ENCODE data around the gene NUP210. TPM values are rescaled to one million over a fixed set of nuclear protein-coding genes. Genes with fewer than 3 reads are reported as not detected.

Gene NUP210
- total RNA-seq, 2 experiments from 2014 or later: 127 to 131 TPM

DNA sequence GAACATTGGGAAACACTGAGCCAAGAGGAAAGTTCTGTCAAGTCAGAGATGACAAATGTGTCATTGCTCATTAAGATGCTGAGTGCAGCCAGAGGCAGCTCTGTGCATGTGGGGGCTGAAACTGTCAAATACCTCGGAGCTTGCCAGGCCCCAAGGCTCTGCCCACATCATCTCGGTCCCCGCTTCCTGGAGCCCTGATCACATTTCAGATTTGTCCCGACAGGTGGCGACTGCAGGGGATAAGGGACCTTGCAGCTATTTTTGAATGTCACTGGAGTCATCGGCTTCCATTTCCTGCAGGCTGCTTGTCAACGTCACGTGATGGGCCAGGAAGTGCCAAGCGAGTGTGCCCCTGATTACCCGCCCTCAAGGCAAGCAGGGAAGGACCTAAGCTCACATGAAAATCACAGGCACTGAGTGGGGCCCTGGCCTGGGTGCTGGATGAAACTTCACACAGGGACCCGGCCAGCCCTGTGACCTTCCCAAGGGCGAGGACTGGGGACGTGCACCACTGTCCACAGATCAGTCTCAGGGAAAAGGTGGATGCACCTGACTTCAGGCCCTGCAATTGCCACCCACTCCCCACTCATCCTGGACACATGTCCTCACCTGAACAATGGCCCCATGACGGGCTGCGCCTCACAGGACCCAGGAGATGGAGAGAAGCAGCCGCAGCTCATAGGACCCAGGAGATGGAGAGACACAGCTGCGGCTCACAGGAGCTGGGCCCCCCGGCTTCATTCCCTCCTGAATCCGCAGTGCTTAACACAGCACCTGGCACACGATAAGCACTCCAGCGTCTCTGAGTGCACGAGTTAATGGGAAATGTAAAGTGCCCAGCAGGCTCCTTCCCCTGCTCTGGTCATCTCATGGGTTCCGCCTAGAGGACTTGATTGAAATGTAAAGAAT, 73.4 kb downstream of the NUP210 start:
- Mint-ChIP-seq H3K4me1 (peaks cover 40% of the 10 kb centered on the region), H3K36me3 (peaks cover 54% of the 10 kb centered on the region)

DNA sequence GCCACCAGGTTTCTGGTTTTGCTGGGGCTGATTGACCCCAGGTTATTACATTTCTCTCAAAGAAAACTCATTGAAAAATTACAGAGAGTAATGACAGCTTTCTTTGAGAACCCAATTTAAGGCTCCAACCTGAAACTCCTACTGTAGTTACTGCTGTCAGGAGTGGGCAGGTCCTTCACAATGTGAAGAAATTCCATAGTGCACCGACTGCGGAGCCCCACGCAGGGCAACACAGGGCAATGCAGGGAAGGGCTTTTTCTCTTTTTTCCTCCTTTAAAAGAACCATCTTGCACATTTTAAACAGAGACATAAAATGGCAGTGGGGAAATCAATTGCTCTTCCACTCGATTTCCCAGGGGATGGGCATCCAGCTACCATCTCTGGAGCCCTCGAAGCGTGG, 74.3 kb downstream of the NUP210 start:
- peaks cover 52% of the 10 kb centered on the region for H3K36me3 Mint-ChIP-seq
- H3K4me1 Mint-ChIP-seq: peaks cover 40% of the 10 kb centered on the region
- H3K9me3 Mint-ChIP-seq: no peaks in the 10 kb centered on the region
- peak overlapping the region; percentile 48 for H3K27ac Mint-ChIP-seq
- H3K4me3 Mint-ChIP-seq: no peak overlapping the region
- no peaks in the 10 kb centered on the region for H3K27me3 Mint-ChIP-seq
- no peak for DNase-seq

More for the DNA sequence above, 73.4 kb downstream of the NUP210 start:
- H3K9me3 Mint-ChIP-seq: no peaks in the 10 kb centered on the region
- H3K4me3 Mint-ChIP-seq: no peak overlapping the region
- H3K27me3 Mint-ChIP-seq: no peaks in the 10 kb centered on the region
- peak overlapping the region; percentile 85 for H3K27ac Mint-ChIP-seq
- DNase-seq: peak; percentile 81

DNA sequence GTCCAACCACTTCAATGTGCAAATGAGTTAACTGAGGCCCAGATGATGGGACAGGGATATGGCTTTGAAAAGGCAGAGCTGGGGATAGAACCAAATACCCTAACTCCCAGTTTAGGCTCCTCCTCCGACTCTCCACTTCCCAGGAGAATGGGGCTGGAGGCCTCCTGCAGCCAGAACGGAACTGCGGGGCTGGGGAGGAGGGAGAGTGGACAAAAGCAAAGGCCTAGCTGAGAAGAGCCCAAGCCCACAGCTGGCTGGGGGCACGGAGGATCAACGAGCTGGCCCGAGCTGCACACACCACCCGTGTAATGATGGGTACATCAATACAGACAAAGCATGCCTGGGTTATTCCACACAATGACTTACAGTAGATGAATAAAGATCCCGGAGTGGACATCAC, 74.8 kb downstream of the NUP210 start:
- H3K27me3 Mint-ChIP-seq: no peaks in the 10 kb centered on the region
- H3K4me1 Mint-ChIP-seq: peaks cover 39% of the 10 kb centered on the region
- no peak for DNase-seq
- no peak overlapping the region for H3K27ac Mint-ChIP-seq
- peaks cover 51% of the 10 kb centered on the region for H3K36me3 Mint-ChIP-seq
- no peaks in the 10 kb centered on the region for H3K9me3 Mint-ChIP-seq
- H3K4me3 Mint-ChIP-seq: no peak overlapping the region

DNA sequence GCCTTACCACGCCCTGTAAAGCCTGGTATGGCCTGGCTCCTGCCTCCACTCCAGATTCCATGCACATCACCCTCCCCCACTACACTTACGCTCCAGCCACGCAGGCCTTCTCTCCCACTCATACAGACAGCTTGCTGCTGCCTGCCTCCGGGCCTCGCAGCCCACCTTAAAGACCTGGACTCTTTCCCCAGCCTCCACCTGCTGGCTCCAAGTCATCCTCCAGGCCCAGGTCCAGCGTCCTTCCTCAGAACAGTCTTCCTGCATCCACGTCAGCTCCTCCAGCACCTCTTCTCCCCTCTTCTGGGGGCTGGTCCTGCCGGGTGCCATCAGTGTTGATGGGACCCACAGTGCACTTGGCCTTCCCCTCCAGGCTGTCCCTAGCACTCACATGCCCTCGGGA, 75.5 kb downstream of the NUP210 start:
- Mint-ChIP-seq H3K9me3 (no peaks in the 10 kb centered on the region), H3K4me1 (peaks cover 36% of the 10 kb centered on the region), H3K4me3 (no peak overlapping the region), H3K27me3 (no peaks in the 10 kb centered on the region), H3K27ac (peak overlapping the region; percentile 39), H3K36me3 (peaks cover 47% of the 10 kb centered on the region)
- no peak for DNase-seq

DNA sequence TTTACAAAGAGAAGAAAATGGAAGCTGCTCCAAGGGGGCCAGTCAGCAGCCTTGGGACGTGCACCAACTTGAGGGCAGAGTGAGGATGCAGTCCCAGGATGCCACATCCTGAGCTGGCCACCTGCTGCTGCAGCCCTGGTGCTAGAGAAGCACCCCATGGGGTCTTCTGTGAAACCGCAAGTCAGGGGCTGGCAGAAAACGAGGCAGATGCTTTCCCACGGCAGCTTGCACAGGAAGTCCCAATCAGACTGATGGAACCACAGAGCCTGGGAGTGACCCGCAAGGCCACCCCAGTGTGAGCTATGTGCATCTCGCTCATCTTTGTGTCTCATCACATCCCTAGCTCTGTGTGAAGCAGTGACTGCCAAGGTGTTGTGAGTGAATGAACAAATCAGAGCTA, 76.5 kb downstream of the NUP210 start:
- Mint-ChIP-seq H3K27ac (no peak overlapping the region), H3K4me3 (no peak overlapping the region), H3K4me1 (peaks cover 26% of the 10 kb centered on the region), H3K9me3 (no peaks in the 10 kb centered on the region), H3K36me3 (peaks cover 40% of the 10 kb centered on the region), H3K27me3 (no peaks in the 10 kb centered on the region)
- DNase-seq: no peak

DNA sequence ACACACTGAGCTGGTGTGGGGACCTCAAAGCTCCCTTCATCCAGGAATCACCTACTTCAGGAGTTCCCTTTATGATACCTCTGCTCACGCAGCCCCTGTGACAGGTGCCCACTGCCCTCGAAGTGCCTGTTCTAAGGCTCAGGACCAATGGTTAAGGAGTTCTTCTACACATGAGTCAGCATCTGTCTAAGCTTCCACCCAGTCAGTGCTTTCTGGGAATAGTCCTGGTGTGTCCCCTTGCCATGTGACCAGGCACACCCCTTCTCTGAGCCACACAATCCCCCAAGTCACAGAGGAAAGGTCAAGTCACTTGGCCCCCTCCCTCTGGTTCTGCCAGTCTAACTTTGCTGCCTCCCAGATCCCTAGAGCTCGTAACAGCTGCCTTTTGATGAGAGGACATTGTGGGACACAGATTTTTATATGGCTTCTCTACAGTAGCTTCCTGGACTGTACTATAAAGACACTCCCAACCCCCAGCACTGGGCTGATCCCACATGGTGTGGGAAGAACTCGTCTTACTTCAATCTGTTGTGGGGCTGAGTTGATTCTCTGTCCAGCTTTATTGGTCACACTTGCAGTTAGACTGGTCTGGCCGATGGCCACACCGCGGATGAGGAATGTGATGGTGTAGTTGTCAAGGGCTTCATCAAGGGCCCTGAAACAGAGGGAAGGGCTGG, 78.8 kb downstream of the NUP210 start:
- peaks cover 34% of the 10 kb centered on the region for H3K36me3 Mint-ChIP-seq
- no peak overlapping the region for H3K4me3 Mint-ChIP-seq
- H3K27ac Mint-ChIP-seq: peak overlapping the region; percentile 38
- no peaks in the 10 kb centered on the region for H3K9me3 Mint-ChIP-seq
- no peak for DNase-seq
- H3K4me1 Mint-ChIP-seq: peaks cover 5% of the 10 kb centered on the region
- no peaks in the 10 kb centered on the region for H3K27me3 Mint-ChIP-seq

DNA sequence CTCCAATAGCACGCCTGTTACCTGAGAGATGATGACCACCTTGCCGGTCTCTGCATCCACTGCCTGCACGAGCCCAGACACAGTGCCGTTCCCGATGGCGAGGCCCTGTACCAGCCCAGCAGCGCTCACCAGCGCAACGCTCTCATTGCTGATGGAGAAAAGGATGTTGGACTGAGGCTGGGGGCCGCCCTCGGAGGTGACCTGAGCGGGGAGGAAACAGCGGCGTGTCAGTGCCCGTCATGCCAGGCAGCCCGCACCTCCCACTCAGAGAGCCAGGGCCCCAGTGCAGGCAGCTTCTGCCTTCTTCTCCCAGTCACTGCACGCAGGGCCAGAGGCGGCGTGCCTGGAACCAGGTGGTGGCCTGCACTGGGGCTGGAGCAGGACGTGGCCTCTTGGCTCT, 80.3 kb downstream of the NUP210 start:
- H3K4me3 Mint-ChIP-seq: no peak overlapping the region
- no peaks in the 10 kb centered on the region for H3K4me1 Mint-ChIP-seq
- peaks cover 31% of the 10 kb centered on the region for H3K36me3 Mint-ChIP-seq
- no peaks in the 10 kb centered on the region for H3K9me3 Mint-ChIP-seq
- H3K27me3 Mint-ChIP-seq: no peaks in the 10 kb centered on the region
- no peak overlapping the region for H3K27ac Mint-ChIP-seq
- no peak for DNase-seq

DNA sequence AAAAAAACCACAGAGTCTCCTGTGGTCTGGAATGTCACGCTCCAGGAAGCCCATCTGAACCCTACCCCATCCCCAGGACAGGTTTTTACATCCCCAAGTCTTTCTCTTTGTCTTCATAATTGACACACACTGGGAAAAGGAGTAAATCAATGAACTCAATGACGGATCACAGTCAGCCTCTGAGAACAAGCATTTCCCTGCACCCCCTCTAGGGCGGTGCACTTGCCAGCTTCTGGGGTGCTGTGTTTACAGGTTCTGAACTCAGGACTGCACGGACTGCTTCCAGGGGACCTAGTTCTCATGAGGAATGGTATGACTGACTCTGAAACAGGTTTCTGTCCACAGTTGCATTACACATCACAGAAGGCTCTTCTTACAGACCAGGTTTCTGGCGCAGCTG, 81.1 kb downstream of the NUP210 start:
- no peak overlapping the region for H3K4me3 Mint-ChIP-seq
- no peaks in the 10 kb centered on the region for H3K4me1 Mint-ChIP-seq
- H3K36me3 Mint-ChIP-seq: peaks cover 28% of the 10 kb centered on the region
- H3K27me3 Mint-ChIP-seq: no peaks in the 10 kb centered on the region
- H3K27ac Mint-ChIP-seq: no peak overlapping the region
- no peaks in the 10 kb centered on the region for H3K9me3 Mint-ChIP-seq
- no peak for DNase-seq

DNA sequence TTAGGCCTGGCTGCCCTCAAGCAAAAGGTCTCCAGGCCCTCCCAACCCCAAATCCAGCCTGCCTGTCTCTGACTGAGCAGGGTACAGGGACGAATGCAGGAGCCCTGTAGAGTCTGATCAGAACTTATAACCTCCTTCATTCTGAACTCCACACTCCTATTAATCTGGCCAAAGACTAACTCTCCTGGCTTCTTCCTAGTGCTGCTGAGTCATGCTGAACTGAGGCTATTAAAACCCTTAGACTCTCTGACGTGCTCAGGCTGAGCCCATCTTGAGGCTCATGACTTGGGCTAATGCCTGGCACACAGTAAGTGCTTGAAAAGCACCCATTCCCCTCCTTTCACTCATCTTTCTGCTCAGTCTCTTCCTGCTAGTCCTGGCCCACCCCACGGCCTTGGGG, 81.9 kb downstream of the NUP210 start:
- peak overlapping the region; percentile 32 for H3K27ac Mint-ChIP-seq
- H3K4me1 Mint-ChIP-seq: no peaks in the 10 kb centered on the region
- H3K36me3 Mint-ChIP-seq: peaks cover 30% of the 10 kb centered on the region
- H3K9me3 Mint-ChIP-seq: no peaks in the 10 kb centered on the region
- no peak for DNase-seq
- no peak overlapping the region for H3K4me3 Mint-ChIP-seq
- no peaks in the 10 kb centered on the region for H3K27me3 Mint-ChIP-seq

DNA sequence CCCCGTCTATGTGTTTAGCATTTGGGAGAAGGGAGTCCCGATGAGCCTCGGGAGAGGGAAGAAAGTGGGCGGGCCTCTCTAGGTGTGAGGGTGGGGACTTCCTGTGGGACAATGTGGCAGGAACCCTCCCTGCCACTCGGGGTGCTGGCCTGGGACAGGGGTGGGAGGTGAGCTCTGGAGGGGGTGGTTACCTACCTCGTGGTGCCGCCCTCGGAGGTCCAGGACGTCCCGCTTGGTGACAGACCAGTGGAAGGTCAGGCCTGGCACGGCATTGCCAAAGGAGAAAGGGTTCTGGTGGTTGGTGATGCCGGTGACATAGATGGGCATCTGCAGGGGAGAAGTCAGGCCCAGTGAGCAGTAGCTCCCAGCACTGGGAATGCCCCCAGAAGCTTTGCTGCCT, 83.5 kb downstream of the NUP210 start:
- no peak overlapping the region for H3K4me3 Mint-ChIP-seq
- no peaks in the 10 kb centered on the region for H3K27me3 Mint-ChIP-seq
- H3K9me3 Mint-ChIP-seq: no peaks in the 10 kb centered on the region
- peaks cover 2% of the 10 kb centered on the region for H3K4me1 Mint-ChIP-seq
- DNase-seq: no peak
- no peak overlapping the region for H3K27ac Mint-ChIP-seq
- peaks cover 29% of the 10 kb centered on the region for H3K36me3 Mint-ChIP-seq

DNA sequence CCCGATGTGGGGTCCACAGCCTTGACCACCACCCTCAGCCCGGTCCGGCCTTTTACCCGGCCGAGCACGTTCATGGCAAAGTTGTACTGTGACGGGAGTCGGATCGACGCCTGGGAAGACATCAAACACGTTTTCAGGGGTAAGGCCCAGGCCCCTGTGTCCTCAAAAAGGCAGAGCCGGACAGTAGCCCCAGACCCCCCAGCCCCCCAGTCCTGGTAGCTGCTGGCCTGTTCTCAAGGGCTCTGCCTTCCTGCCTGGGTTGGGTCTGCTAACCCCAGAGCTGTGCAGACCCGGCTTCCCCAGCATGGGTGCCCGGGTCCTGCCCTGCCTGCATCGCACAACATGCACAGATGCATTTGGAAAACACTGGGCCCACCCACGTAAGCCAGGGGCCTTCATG, 84.6 kb downstream of the NUP210 start:
- no peak for DNase-seq
- no peak overlapping the region for H3K27ac Mint-ChIP-seq
- peaks cover 2% of the 10 kb centered on the region for H3K4me1 Mint-ChIP-seq
- H3K36me3 Mint-ChIP-seq: peaks cover 27% of the 10 kb centered on the region
- H3K4me3 Mint-ChIP-seq: no peak overlapping the region
- H3K9me3 Mint-ChIP-seq: no peaks in the 10 kb centered on the region
- H3K27me3 Mint-ChIP-seq: no peaks in the 10 kb centered on the region

DNA sequence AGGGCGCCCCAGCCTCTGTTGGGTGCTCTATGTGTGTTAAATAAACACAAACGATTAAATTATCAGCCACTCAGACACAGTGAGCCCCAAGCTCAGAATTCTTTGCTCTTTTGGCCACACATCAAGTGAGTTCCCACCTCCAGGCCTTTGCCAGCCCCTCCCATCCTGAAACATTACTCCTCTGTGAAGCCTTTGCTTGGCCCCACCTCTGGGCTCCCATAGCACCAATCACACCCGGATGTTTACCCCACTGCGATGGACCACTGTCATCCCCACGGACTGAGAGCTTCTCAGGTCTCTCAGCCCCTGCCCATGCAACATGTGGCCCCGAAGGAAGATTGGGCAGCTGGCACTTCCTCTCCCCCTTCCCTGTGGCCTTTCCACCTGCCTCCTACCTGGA, 85.1 kb downstream of the NUP210 start:
- peaks cover 2% of the 10 kb centered on the region for H3K4me1 Mint-ChIP-seq
- no peaks in the 10 kb centered on the region for H3K27me3 Mint-ChIP-seq
- H3K36me3 Mint-ChIP-seq: peaks cover 27% of the 10 kb centered on the region
- no peak for DNase-seq
- no peak overlapping the region for H3K4me3 Mint-ChIP-seq
- H3K27ac Mint-ChIP-seq: no peak overlapping the region
- no peaks in the 10 kb centered on the region for H3K9me3 Mint-ChIP-seq

DNA sequence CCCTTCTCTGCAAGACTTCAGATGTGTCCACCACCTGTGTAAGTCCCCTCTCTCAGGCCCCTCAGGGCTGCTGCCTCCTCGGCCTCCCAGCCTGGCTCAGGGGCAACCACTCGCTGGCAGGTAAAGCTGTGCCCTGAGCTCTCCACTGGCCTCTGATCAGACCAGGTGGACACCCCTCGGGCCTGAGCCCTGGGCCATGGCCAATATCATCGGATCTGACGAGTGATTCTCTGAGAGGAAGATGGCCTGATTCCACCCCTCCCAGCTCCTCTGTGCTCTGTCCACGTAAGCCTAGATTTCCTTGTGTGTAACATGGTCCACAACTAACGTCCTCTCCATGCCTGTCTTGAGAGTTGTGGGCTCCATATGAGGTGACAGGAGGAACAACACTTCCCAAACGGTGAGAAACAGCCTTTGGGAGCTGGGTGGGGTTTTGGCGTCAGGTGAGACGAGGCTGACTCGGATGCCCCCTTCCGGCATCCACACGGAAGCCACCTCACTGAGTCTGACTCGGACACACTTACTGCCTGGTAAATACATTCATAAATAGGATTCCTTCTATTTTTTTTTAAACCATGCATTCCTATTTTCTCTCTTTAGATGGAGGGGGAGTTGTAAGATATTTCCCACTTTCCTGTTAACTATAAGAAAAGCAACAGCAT, 86.8 kb downstream of the NUP210 start:
- H3K4me3 Mint-ChIP-seq: no peak overlapping the region
- no peaks in the 10 kb centered on the region for H3K27me3 Mint-ChIP-seq
- peaks cover 32% of the 10 kb centered on the region for H3K36me3 Mint-ChIP-seq
- DNase-seq: no peak
- peaks cover 2% of the 10 kb centered on the region for H3K4me1 Mint-ChIP-seq
- no peaks in the 10 kb centered on the region for H3K9me3 Mint-ChIP-seq
- peak overlapping the region; percentile 45 for H3K27ac Mint-ChIP-seq

DNA sequence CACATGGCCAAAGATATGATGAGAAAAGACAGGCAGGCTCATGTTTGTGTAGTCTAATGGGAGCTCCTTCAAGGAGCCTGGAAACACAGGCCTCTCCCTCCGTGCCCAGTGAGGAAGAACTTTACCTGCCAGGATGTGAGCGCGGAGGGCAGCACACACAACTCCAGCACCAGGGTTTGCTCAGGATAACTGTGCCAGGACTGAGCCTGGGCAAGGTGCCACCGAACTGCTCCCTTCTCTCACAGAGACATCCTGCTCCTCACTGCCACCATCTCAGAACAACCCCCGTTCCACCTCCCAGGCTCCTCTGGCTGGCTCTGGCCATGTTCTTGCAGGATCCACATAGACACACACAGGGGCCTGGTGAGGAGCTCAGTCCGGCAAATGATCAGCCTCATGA, 87.4 kb downstream of the NUP210 start:
- Mint-ChIP-seq H3K27me3 (no peaks in the 10 kb centered on the region), H3K4me1 (peaks cover 2% of the 10 kb centered on the region), H3K36me3 (peaks cover 31% of the 10 kb centered on the region), H3K9me3 (no peaks in the 10 kb centered on the region), H3K4me3 (no peak overlapping the region), H3K27ac (peak overlapping the region; percentile 63)
- no peak for DNase-seq

DNA sequence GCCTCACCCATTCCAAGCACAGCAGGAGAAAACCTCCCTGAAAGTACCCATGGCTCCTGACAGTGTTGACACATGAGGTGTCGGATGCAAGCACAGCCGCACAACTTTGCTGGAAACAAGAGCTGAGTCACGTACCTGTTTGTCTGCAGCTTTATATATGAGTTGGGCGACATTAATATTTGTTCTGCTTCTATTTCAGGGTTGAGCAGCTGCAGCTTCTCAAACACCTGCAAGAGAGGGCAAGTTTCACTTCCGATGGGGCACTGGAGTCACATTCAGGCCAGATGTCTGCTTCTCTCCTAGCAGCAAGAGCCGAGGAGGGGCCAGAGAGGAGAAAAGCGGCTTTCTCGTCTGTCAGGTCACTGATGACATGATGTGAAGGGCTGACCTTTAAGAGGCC, 88.0 kb downstream of the NUP210 start:
- peaks cover 2% of the 10 kb centered on the region for H3K4me1 Mint-ChIP-seq
- no peak for DNase-seq
- H3K27ac Mint-ChIP-seq: peak overlapping the region; percentile 63
- peaks cover 27% of the 10 kb centered on the region for H3K36me3 Mint-ChIP-seq
- no peak overlapping the region for H3K4me3 Mint-ChIP-seq
- H3K27me3 Mint-ChIP-seq: no peaks in the 10 kb centered on the region
- no peaks in the 10 kb centered on the region for H3K9me3 Mint-ChIP-seq

Measured in activated naive CD8-positive, alpha-beta T cell treated with anti-CD3 and anti-CD28 coated beads for 36 hours (primary cell).